GM12878 (cell line): ENCODE results near the gene SLC25A29. TPM values are rescaled to one million over a fixed set of nuclear protein-coding genes. Genes with fewer than 3 reads are reported as not detected.

Experiments
- ATAC-seq: fragments of 200-7000 bp; cut with Tn5 transposase; 3 replicates; pipeline ENCODE4 v1.9.1; 2020; ENCODE audit warnings: mild to moderate bottlenecking, moderate library complexity
- BruUV-seq: library from RNA; stranded (reverse); fragments of 400-500 nt; replicated peaks from 2 replicates; lab custom pipeline; 2021; lab: Mats Ljungman, UMichigan
- CTCF ChIA-PET: fragments of 300-600 bp; sonication (Branson Sonifier 250); formaldehyde crosslinking; extraction: SDS; loops from one replicate; lab custom pipeline; 2021; ENCODE audit warnings: inconsistent platforms; lab: Yijun Ruan, JAX
- POLR2A ChIA-PET: fragments of 350-600 bp; formaldehyde crosslinking; extraction: SDS; loops from one replicate; lab custom pipeline; 2021; ENCODE audit warnings: inconsistent platforms; lab: Charles Lee
- RAD21 ChIA-PET: fragments of 300-600 bp; sonication (Branson Sonifier 250); formaldehyde crosslinking; loops from one replicate; lab custom pipeline; 2023; ENCODE audit warnings: antibody characterized with exemption; ENCODE audit not compliant: unreplicated experiment; lab: Charles Lee
- SMC1A ChIA-PET: fragments of 300-600 bp; sonication (Branson Sonifier 250); formaldehyde crosslinking; loops from one replicate; lab custom pipeline; 2023; ENCODE audit not compliant: unreplicated experiment, uncharacterized antibody; lab: Charles Lee
- DNase-seq: peaks from one replicate; pipeline ENCODE4 v3.0.0-alpha.2; 2011; ENCODE audit warnings: low read depth, low spot score
- FAIRE-seq: peaks from 3 replicates; lab custom pipeline; 2011; peaks lifted over from hg19 to GRCh38; lab: Jason Lieb, UNC
- H2AFZ ChIP-seq: 2 replicates; pipeline ENCODE4 v1.6.0; 2011; ENCODE audit warnings: low read depth, low read length, control low read depth; ENCODE audit not compliant: control insufficient read depth
- H3K27ac ChIP-seq: 2 replicates; pipeline ENCODE4 v1.5.1; 2011; ENCODE audit warnings: control low read depth; ENCODE audit not compliant: control insufficient read depth, insufficient read depth
- H3K27me3 ChIP-seq, 2 experiments: replicated peaks in 1 of 2; 2 replicates each; pipeline versions ENCODE4 v1.6.0 to v1.6.1; 2011; ENCODE audit warnings: low read length in 1 of 2; ENCODE audit not compliant: control insufficient read depth in 2 of 2, insufficient read depth in 2 of 2
- H3K36me3 ChIP-seq, 2 experiments: 2 replicates each; pipeline ENCODE4 v1.5.1; 2011; ENCODE audit warnings: low read length in 1 of 2; ENCODE audit not compliant: control insufficient read depth in 2 of 2, insufficient read depth in 2 of 2
- H3K4me1 ChIP-seq: 2 replicates; pipeline ENCODE4 v1.6.1; 2011; ENCODE audit warnings: mild to moderate bottlenecking, low read length, moderate library complexity, mixed read lengths; ENCODE audit not compliant: control insufficient read depth, insufficient read depth
- H3K4me2 ChIP-seq: 2 replicates; pipeline ENCODE4 v1.6.0; 2011; ENCODE audit warnings: control low read depth; ENCODE audit not compliant: control insufficient read depth, insufficient read depth
- H3K4me3 ChIP-seq: fragments of 200-600 bp; sonication (generic); 2 replicates; pipeline ENCODE4 v1.5.1; 2016
- H3K79me2 ChIP-seq: 2 replicates; pipeline ENCODE4 v1.6.0; 2011; ENCODE audit warnings: low read length; ENCODE audit not compliant: control insufficient read depth, insufficient read depth
- H3K9ac ChIP-seq: 2 replicates; pipeline ENCODE4 v1.8.0; 2011; ENCODE audit warnings: low read length, control low read depth, mixed read lengths; ENCODE audit not compliant: control insufficient read depth, insufficient read depth
- H3K9me3 ChIP-seq: replicated peaks from 3 replicates; pipeline ENCODE4 v1.5.1; 2011; ENCODE audit warnings: mild to moderate bottlenecking, low read length; ENCODE audit not compliant: control insufficient read depth, insufficient read depth
- H4K20me1 ChIP-seq: 2 replicates; pipeline ENCODE4 v1.6.0; 2011; ENCODE audit not compliant: control insufficient read depth, insufficient read depth
- CHD4 ChIP-seq: fragments of 200-600 bp; sonication (generic); IDR thresholded peaks from 2 replicates; pipeline ENCODE4 v1.6.1; 2016; ENCODE audit warnings: mild to moderate bottlenecking
- CREB1 ChIP-seq: IDR thresholded peaks from 2 replicates; pipeline ENCODE4 v1.6.1; 2012; ENCODE audit warnings: low read depth, mild to moderate bottlenecking, inconsistent platforms
- FOS ChIP-seq: IDR thresholded peaks from 3 replicates; pipeline ENCODE4 v1.6.1; 2011; ENCODE audit warnings: borderline replicate concordance; ENCODE audit not compliant: insufficient read length; ENCODE audit errors: extremely low read depth
- HSF1 ChIP-seq: fragments of 150-350 bp; IDR thresholded peaks from 2 replicates; pipeline ENCODE4 v1.6.1; 2014; ENCODE audit warnings: mild to moderate bottlenecking, low read depth, low read length
- JUNB ChIP-seq: IDR thresholded peaks from 2 replicates; pipeline ENCODE4 v1.6.1; 2016; ENCODE audit warnings: antibody characterized with exemption, mild to moderate bottlenecking
- MEF2B ChIP-seq: fragments of 450-650 bp; IDR thresholded peaks from 2 replicates; pipeline ENCODE4 v1.6.1; 2018; ENCODE audit warnings: mild to moderate bottlenecking, moderate library complexity; ENCODE audit not compliant: partially characterized antibody, poor library complexity, severe bottlenecking
- MLLT1 ChIP-seq: fragments of 450-650 bp; IDR thresholded peaks from 2 replicates; pipeline ENCODE4 v1.6.1; 2016; ENCODE audit warnings: mild to moderate bottlenecking
- MTA3 ChIP-seq: IDR thresholded peaks from 2 replicates; pipeline ENCODE4 v1.6.1; 2012; ENCODE audit warnings: low read length, inconsistent platforms, borderline replicate concordance
- PAX8 ChIP-seq: fragments of 450-650 bp; IDR thresholded peaks from 2 replicates; pipeline ENCODE4 v1.6.1; 2017; ENCODE audit warnings: mild to moderate bottlenecking, moderate library complexity
- RB1 ChIP-seq: fragments of 450-650 bp; formaldehyde crosslinking; IDR thresholded peaks from 2 replicates; pipeline ENCODE4 v1.6.1; 2017; ENCODE audit warnings: mild to moderate bottlenecking, borderline replicate concordance
- SREBF2 ChIP-seq: IDR thresholded peaks from 2 replicates; pipeline ENCODE4 v1.6.1; 2012; ENCODE audit warnings: mild to moderate bottlenecking, low read length
- SUZ12 ChIP-seq: fragments of 200-600 bp; sonication (generic); IDR thresholded peaks from one replicate; pipeline ENCODE4 v1.6.1; 2018; ENCODE audit warnings: antibody characterized with exemption, mild to moderate bottlenecking; ENCODE audit not compliant: unreplicated experiment
- TAF1 ChIP-seq: IDR thresholded peaks from 2 replicates; pipeline ENCODE4 v1.6.1; 2011; ENCODE audit warnings: mild to moderate bottlenecking, low read depth, low read length, borderline replicate concordance
- TCF3 ChIP-seq: IDR thresholded peaks from 2 replicates; pipeline ENCODE4 v1.6.1; 2012; ENCODE audit warnings: low read depth, mild to moderate bottlenecking, low read length, borderline replicate concordance; ENCODE audit not compliant: insufficient read depth
- WGBS: methylation state at CpG from one replicate; pipeline ENCODE4 v1.1.6; 2016; ENCODE audit warnings: low lambda C conversion rate; ENCODE audit not compliant: insufficient replicate concordance, insufficient coverage; ENCODE audit errors: missing lambda C conversion rate; 5-methylcytosine and 5-hydroxymethylcytosine counted together
- in situ Hi-C: fragments of 300-500 bp; cut with MboI; formaldehyde crosslinking; loops from 9 replicates; pipeline ENCODE4 v1.14.3; 2018; ENCODE audit warnings: mixed read lengths
- intact Hi-C: fragments of 100-400 bp; cut with micrococcal nuclease; formaldehyde crosslinking; loops from one replicate; pipeline ENCODE4 v1.14.2; 2022; ENCODE audit not compliant: unreplicated experiment
- polyA plus RNA-seq, 11 experiments: library from polyadenylated mRNA; depleted of rRNA in 4 of 11; unstranded in 6 of 11; stranded (reverse) in 5 of 11; fragments of >200 nt; fragmentation: Nextera tagmentation in 4 of 11; fragmentation: Illumina TruSeq in 1 of 11; extraction: Ambion mirVana in 4 of 11; extraction: Trizol in 1 of 11; gene quantifications; 1 replicate in 1 of 11; 2 replicates in 10 of 11; pipeline versions ENCODE4 v1.2.1 to v1.2.3, GENCODE V29; 2011 to 2016; ENCODE audit warnings: inconsistent platforms in 2 of 11, missing spikeins in 2 of 11, low read depth in 1 of 11
- total RNA-seq, 4 experiments: library from RNA; depleted of rRNA in 3 of 4; stranded (reverse); fragments of >200 nt in 3 of 4; fragmentation: Illumina TruSeq in 1 of 4; extraction: Trizol in 1 of 4; gene quantifications; 2 replicates each; pipeline versions ENCODE4 v1.2.1 to v1.2.3, GENCODE V29; 2013 to 2021

Gene SLC25A29
- total and polyA plus RNA-seq, 10 of the 15 experiments (the other 5 are each of a cell fraction or from before 2014, with no cell fraction given) = 0.42 to 13.3 (median 4.0) TPM; not detected in 1

GRCh38 chr14:100334904-100335303 lies 28.7 kb upstream of the SLC25A29 start (continued):
- TF ChIP-seq TCF3 = no peak
- TF ChIP-seq MLLT1 = no peak
- no peak for TF ChIP-seq PAX8
- TF ChIP-seq CREB1 = no peak
- TF ChIP-seq RB1 = no peak

- TSS peak; percentile 85 for BruUV-seq
These were observed 27.6 kb upstream of the SLC25A29 start for GRCh38 chr14:100333827-100334226.

More at GRCh38 chr14:100333827-100334226, 27.6 kb upstream of the SLC25A29 start:
- 94% methylated on average over 7 of the region's 7 CpGs for WGBS
- ChIA-PET POLR2A (interaction anchor here (0.6 to 1.0 kb wide), 2 partner anchors 9 to 99 kb away, joined by 3 read pairs; no protein-coding TSS in a partner anchor), SMC1A (interaction anchor here (1.0 kb wide), 2 partner anchors 25 to 43 kb away, joined by 3 read pairs; no protein-coding TSS in a partner anchor)
- no peak overlapping the region for H3K4me2 ChIP-seq
- no peak overlapping the region for H2AFZ ChIP-seq
- no peaks in the 10 kb centered on the region for H4K20me1 ChIP-seq
- TF ChIP-seq SUZ12 (no peak), MEF2B (no peak), FOS (no peak), MTA3 (no peak), HSF1 (no peak), SREBF2 (no peak), RB1 (no peak), JUNB (no peak), CHD4 (no peak), TAF1 (no peak)
- TF ChIP-seq, all 136 proteins: peak for 0
- intact Hi-C loops = no loop called here
- H3K9me3 ChIP-seq = no peaks in the 10 kb centered on the region
- no peak overlapping the region for H3K9ac ChIP-seq
- no peak for ATAC-seq
- peaks cover 9% of the 10 kb centered on the region for H3K4me1 ChIP-seq
- H3K27me3 ChIP-seq = no peaks in the 10 kb centered on the region
- H3K79me2 ChIP-seq = no peaks in the 10 kb centered on the region
- in situ Hi-C loops = no loop called here
- CTCF ChIA-PET = no interaction called here
- no peak overlapping the region for H3K4me3 ChIP-seq
- DNase-seq = no peak
- no peak for FAIRE-seq
- no peak overlapping the region for H3K27ac ChIP-seq
- H3K36me3 ChIP-seq = peaks cover 9 to 20% of the 10 kb centered on the region in 2 experiments; a peak in 3 of 4 replicates
- RAD21 ChIA-PET = interaction anchor here (1.1 kb wide), 1 partner anchor 41 kb away, joined by 3 read pairs; a partner anchor contains a TSS
